GM12878 (cell line): Measurements from ENCODE around the gene RFLNA. TPM values are rescaled to one million over a fixed set of nuclear protein-coding genes. Genes with fewer than 3 reads are reported as not detected.

Source experiments
- ATAC-seq: fragments of 200-7000 bp; cut with Tn5 transposase; 3 replicates; pipeline ENCODE4 v1.9.1; 2020; ENCODE audit warnings: mild to moderate bottlenecking, moderate library complexity
- BruUV-seq: library from RNA; stranded (reverse); fragments of 400-500 nt; replicated peaks from 2 replicates; lab custom pipeline; 2021; lab: Mats Ljungman, UMichigan
- CTCF ChIA-PET: fragments of 300-600 bp; sonication (Branson Sonifier 250); formaldehyde crosslinking; extraction: SDS; loops from one replicate; lab custom pipeline; 2021; ENCODE audit warnings: inconsistent platforms; lab: Yijun Ruan, JAX
- POLR2A ChIA-PET: fragments of 350-600 bp; formaldehyde crosslinking; extraction: SDS; loops from one replicate; lab custom pipeline; 2021; ENCODE audit warnings: inconsistent platforms; lab: Charles Lee
- RAD21 ChIA-PET: fragments of 300-600 bp; sonication (Branson Sonifier 250); formaldehyde crosslinking; loops from one replicate; lab custom pipeline; 2023; ENCODE audit warnings: antibody characterized with exemption; ENCODE audit not compliant: unreplicated experiment; lab: Charles Lee
- SMC1A ChIA-PET: fragments of 300-600 bp; sonication (Branson Sonifier 250); formaldehyde crosslinking; loops from one replicate; lab custom pipeline; 2023; ENCODE audit not compliant: unreplicated experiment, uncharacterized antibody; lab: Charles Lee
- DNase-seq: peaks from one replicate; pipeline ENCODE4 v3.0.0-alpha.2; 2011; ENCODE audit warnings: low read depth, low spot score
- FAIRE-seq: peaks from 3 replicates; lab custom pipeline; 2011; peaks lifted over from hg19 to GRCh38; lab: Jason Lieb, UNC
- H2AFZ ChIP-seq: 2 replicates; pipeline ENCODE4 v1.6.0; 2011; ENCODE audit warnings: low read depth, low read length, control low read depth; ENCODE audit not compliant: control insufficient read depth
- H3K27ac ChIP-seq: 2 replicates; pipeline ENCODE4 v1.5.1; 2011; ENCODE audit warnings: control low read depth; ENCODE audit not compliant: control insufficient read depth, insufficient read depth
- H3K27me3 ChIP-seq, 2 experiments: replicated peaks in 1 of 2; 2 replicates each; pipeline versions ENCODE4 v1.6.0 to v1.6.1; 2011; ENCODE audit warnings: low read length in 1 of 2; ENCODE audit not compliant: control insufficient read depth in 2 of 2, insufficient read depth in 2 of 2
- H3K36me3 ChIP-seq, 2 experiments: 2 replicates each; pipeline ENCODE4 v1.5.1; 2011; ENCODE audit warnings: low read length in 1 of 2; ENCODE audit not compliant: control insufficient read depth in 2 of 2, insufficient read depth in 2 of 2
- H3K4me1 ChIP-seq: 2 replicates; pipeline ENCODE4 v1.6.1; 2011; ENCODE audit warnings: mild to moderate bottlenecking, low read length, moderate library complexity, mixed read lengths; ENCODE audit not compliant: control insufficient read depth, insufficient read depth
- H3K4me2 ChIP-seq: 2 replicates; pipeline ENCODE4 v1.6.0; 2011; ENCODE audit warnings: control low read depth; ENCODE audit not compliant: control insufficient read depth, insufficient read depth
- H3K4me3 ChIP-seq: fragments of 200-600 bp; sonication (generic); 2 replicates; pipeline ENCODE4 v1.5.1; 2016
- H3K79me2 ChIP-seq: 2 replicates; pipeline ENCODE4 v1.6.0; 2011; ENCODE audit warnings: low read length; ENCODE audit not compliant: control insufficient read depth, insufficient read depth
- H3K9ac ChIP-seq: 2 replicates; pipeline ENCODE4 v1.8.0; 2011; ENCODE audit warnings: low read length, control low read depth, mixed read lengths; ENCODE audit not compliant: control insufficient read depth, insufficient read depth
- H3K9me3 ChIP-seq: replicated peaks from 3 replicates; pipeline ENCODE4 v1.5.1; 2011; ENCODE audit warnings: mild to moderate bottlenecking, low read length; ENCODE audit not compliant: control insufficient read depth, insufficient read depth
- H4K20me1 ChIP-seq: 2 replicates; pipeline ENCODE4 v1.6.0; 2011; ENCODE audit not compliant: control insufficient read depth, insufficient read depth
- ATF7 ChIP-seq: fragments of 450-650 bp; IDR thresholded peaks from 2 replicates; pipeline ENCODE4 v1.6.1; 2016; ENCODE audit warnings: low read depth, mild to moderate bottlenecking
- CREM ChIP-seq: IDR thresholded peaks from 2 replicates; pipeline ENCODE4 v1.6.1; 2014; ENCODE audit warnings: antibody characterized with exemption, low read depth
- MEF2A ChIP-seq: IDR thresholded peaks from 2 replicates; pipeline ENCODE4 v1.6.1; 2011; ENCODE audit warnings: low read depth, mild to moderate bottlenecking, low read length, moderate library complexity; ENCODE audit not compliant: insufficient read depth
- RCOR1 ChIP-seq: conservative IDR thresholded peaks from 2 replicates; pipeline ENCODE4 v1.6.1; 2012; ENCODE audit warnings: low read depth, low read length, improper control_type of control experiment
- SIN3A ChIP-seq: IDR thresholded peaks from 2 replicates; pipeline ENCODE4 v1.6.1; 2012; ENCODE audit warnings: low read depth, low read length, improper control_type of control experiment
- SMAD5 ChIP-seq: IDR thresholded peaks from 2 replicates; pipeline ENCODE4 v1.6.1; 2016; ENCODE audit warnings: antibody characterized with exemption, low read depth
- TAF1 ChIP-seq: IDR thresholded peaks from 2 replicates; pipeline ENCODE4 v1.6.1; 2011; ENCODE audit warnings: mild to moderate bottlenecking, low read depth, low read length, borderline replicate concordance
- TBL1XR1 ChIP-seq: IDR thresholded peaks from 2 replicates; pipeline ENCODE4 v1.6.1; 2012; ENCODE audit warnings: low read depth, low read length, improper control_type of control experiment
- WGBS: methylation state at CpG from one replicate; pipeline ENCODE4 v1.1.6; 2016; ENCODE audit warnings: low lambda C conversion rate; ENCODE audit not compliant: insufficient replicate concordance, insufficient coverage; ENCODE audit errors: missing lambda C conversion rate; 5-methylcytosine and 5-hydroxymethylcytosine counted together
- in situ Hi-C: fragments of 300-500 bp; cut with MboI; formaldehyde crosslinking; loops from 9 replicates; pipeline ENCODE4 v1.14.3; 2018; ENCODE audit warnings: mixed read lengths
- intact Hi-C: fragments of 100-400 bp; cut with micrococcal nuclease; formaldehyde crosslinking; loops from one replicate; pipeline ENCODE4 v1.14.2; 2022; ENCODE audit not compliant: unreplicated experiment
- polyA plus RNA-seq, 11 experiments: library from polyadenylated mRNA; depleted of rRNA in 4 of 11; unstranded in 6 of 11; stranded (reverse) in 5 of 11; fragments of >200 nt; fragmentation: Nextera tagmentation in 4 of 11; fragmentation: Illumina TruSeq in 1 of 11; extraction: Ambion mirVana in 4 of 11; extraction: Trizol in 1 of 11; gene quantifications; 1 replicate in 1 of 11; 2 replicates in 10 of 11; pipeline versions ENCODE4 v1.2.1 to v1.2.3, GENCODE V29; 2011 to 2016; ENCODE audit warnings: inconsistent platforms in 2 of 11, missing spikeins in 2 of 11, low read depth in 1 of 11
- total RNA-seq, 4 experiments: library from RNA; depleted of rRNA in 3 of 4; stranded (reverse); fragments of >200 nt in 3 of 4; fragmentation: Illumina TruSeq in 1 of 4; extraction: Trizol in 1 of 4; gene quantifications; 2 replicates each; pipeline versions ENCODE4 v1.2.1 to v1.2.3, GENCODE V29; 2013 to 2021
- TF ChIP-seq, protein P1 (sequence below): IDR thresholded peaks from 2 replicates; pipeline ENCODE4 v1.6.1; 2012; ENCODE audit warnings: low read length, inconsistent platforms

Gene RFLNA
- total and polyA plus RNA-seq, 10 of the 15 experiments (the other 5 are each of a cell fraction or from before 2014, with no cell fraction given) = 0.08 TPM; not detected in 9

GRCh38 chr12:124247331-124247730, 47.6 kb upstream of the RFLNA start (continued):
- TF ChIP-seq, protein P1, sequence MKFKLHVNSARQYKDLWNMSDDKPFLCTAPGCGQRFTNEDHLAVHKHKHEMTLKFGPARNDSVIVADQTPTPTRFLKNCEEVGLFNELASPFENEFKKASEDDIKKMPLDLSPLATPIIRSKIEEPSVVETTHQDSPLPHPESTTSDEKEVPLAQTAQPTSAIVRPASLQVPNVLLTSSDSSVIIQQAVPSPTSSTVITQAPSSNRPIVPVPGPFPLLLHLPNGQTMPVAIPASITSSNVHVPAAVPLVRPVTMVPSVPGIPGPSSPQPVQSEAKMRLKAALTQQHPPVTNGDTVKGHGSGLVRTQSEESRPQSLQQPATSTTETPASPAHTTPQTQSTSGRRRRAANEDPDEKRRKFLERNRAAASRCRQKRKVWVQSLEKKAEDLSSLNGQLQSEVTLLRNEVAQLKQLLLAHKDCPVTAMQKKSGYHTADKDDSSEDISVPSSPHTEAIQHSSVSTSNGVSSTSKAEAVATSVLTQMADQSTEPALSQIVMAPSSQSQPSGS = no peak
- TF ChIP-seq TAF1 (no peak), SIN3A (no peak)
- TF ChIP-seq, all 136 proteins: peak for 0

DNA sequence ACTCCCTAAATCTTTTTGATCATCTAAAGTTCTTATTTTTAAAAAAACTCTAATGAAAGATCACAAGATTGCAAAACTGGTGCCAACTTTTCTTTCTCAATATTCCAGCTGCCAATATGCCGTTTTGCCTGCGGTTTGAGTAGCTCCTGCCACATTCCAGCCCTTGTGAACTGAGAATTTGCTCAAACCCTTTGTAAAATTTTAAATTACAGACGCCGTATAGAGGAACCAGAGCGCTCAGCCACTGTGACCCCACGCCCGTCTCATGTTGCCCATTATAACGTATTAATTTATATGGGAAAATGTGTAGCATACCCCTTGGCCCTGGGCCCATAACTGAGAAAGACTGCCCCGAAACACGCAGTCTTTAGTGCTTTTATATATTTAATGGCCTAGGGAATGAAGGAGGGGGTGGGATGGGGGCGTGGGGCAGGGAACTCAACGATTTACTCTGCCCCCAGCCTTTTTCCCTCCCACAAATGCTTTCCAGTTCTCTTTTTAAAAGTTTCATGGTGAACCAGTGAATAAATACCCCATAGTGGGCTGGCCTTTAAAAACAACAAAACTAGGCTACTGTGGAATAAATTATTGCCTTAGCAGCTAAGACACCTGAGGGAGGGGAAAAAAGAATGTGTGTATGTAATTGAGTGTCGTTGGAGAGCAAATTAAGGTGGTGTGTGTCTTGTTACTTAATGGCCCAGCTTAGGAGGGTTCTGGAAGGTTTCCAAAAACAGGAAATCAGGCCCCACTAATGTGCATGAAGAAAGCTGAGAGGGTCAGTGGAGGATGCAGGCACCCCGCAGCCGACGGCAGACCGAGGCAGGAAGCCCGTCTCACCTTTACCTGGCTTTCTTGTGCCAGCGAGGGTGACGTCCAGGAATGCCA, 45.7 kb upstream of the RFLNA start:
- no TSS peak for BruUV-seq

More for the DNA sequence above, 45.7 kb upstream of the RFLNA start:
- FAIRE-seq (no peak), DNase-seq (no peak), ATAC-seq (no peak)
- 0 out of 4 replicates have a peak, but pooled peaks cover 0 to 1% of the 10 kb centered on the region in 2 experiments for H3K27me3 ChIP-seq
- no peaks in the 10 kb centered on the region for H3K36me3 ChIP-seq
- no peak overlapping the region for H3K4me3 ChIP-seq
- ChIA-PET SMC1A (interaction anchor here (0.6 kb wide), 1 partner anchor 11 kb away, joined by 3 read pairs; no protein-coding TSS in a partner anchor), POLR2A (no interaction called here), CTCF (no interaction called here), RAD21 (no interaction called here)
- no peak overlapping the region for H3K9ac ChIP-seq
- no peak overlapping the region for H2AFZ ChIP-seq
- H4K20me1 ChIP-seq = no peaks in the 10 kb centered on the region
- H3K79me2 ChIP-seq = no peaks in the 10 kb centered on the region
- H3K4me2 ChIP-seq = no peak overlapping the region
- H3K27ac ChIP-seq = no peak overlapping the region
- intact Hi-C loops (no loop called here), in situ Hi-C loops (no loop called here)
- H3K4me1 ChIP-seq = no peaks in the 10 kb centered on the region
- WGBS = 49% methylated on average over 20 of the region's 20 CpGs
- no peak for TF ChIP-seq MEF2A
- TF ChIP-seq CREM = no peak
- no peak for TF ChIP-seq TBL1XR1
- no peak for TF ChIP-seq ATF7
- TF ChIP-seq SMAD5 = no peak
- TF ChIP-seq RCOR1 = no peak
- peaks cover 5% of the 10 kb centered on the region for H3K9me3 ChIP-seq
